ENCODE results near the gene FOXA3. TPM values are rescaled to one million over a fixed set of nuclear protein-coding genes. Genes with fewer than 3 reads are reported as not detected.

The FOXA3 gene
- total RNA-seq, 1 donor from 2014 or later, result 0.59 TPM

DNA sequence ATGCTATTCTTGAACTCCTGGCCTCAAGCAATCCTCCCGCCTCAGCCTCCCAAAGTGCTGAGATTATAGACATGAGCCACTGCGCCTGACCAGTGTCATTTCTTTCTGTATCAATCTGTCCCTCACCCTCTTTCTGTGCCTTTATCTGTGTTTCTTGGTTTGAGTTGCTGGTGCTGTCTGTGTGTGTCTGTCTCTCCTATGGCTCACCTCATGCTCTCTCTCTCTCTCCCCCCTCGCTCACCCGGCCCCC is 12.0 kb downstream of the FOXA3 start:
- Histone ChIP-seq H3K4me1 (ENCODE audit: insufficient read depth, low read length) (peaks cover 11% of the 10 kb centered on the region), H3K36me3 (ENCODE audit: insufficient read depth, low read length) (no peaks in the 10 kb centered on the region), H3K4me2 (ENCODE audit: low read length) (peak overlapping the region; percentile 76), H3K27me3 (ENCODE audit: insufficient read depth, low read length) (no peaks in the 10 kb centered on the region), H3K4me3 (ENCODE audit: insufficient read depth, low read depth, low read length) (no peak overlapping the region), H3K9ac (ENCODE audit: low read length) (peak overlapping the region; percentile 69), H3K27ac (ENCODE audit: low read depth, low read length) (no peak overlapping the region), H3K79me2 (ENCODE audit: insufficient read depth, low read length) (no peaks in the 10 kb centered on the region), H4K20me1 (ENCODE audit: insufficient read depth, low read length) (no peaks in the 10 kb centered on the region), H2AFZ (ENCODE audit: low read depth, low read length) (peak overlapping the region; percentile 83), H3K9me3 (ENCODE audit: insufficient read depth, low read depth, low read length) (no peaks in the 10 kb centered on the region)
- Mint-ChIP-seq H3K27ac (ENCODE audit: unreplicated experiment) (peak overlapping the region; percentile 12), H3K27me3 (ENCODE audit: low read depth, unreplicated experiment) (peaks cover 2% of the 10 kb centered on the region), H3K9me3 (ENCODE audit: unreplicated experiment) (no peaks in the 10 kb centered on the region), H3K4me1 (ENCODE audit: low read depth, unreplicated experiment) (peaks cover 7% of the 10 kb centered on the region), H3K4me3 (ENCODE audit: unreplicated experiment) (peak overlapping the region; percentile 64), H3K36me3 (ENCODE audit: low read depth, unreplicated experiment) (peaks cover 2% of the 10 kb centered on the region)
- TF ChIP-seq, protein P1, sequence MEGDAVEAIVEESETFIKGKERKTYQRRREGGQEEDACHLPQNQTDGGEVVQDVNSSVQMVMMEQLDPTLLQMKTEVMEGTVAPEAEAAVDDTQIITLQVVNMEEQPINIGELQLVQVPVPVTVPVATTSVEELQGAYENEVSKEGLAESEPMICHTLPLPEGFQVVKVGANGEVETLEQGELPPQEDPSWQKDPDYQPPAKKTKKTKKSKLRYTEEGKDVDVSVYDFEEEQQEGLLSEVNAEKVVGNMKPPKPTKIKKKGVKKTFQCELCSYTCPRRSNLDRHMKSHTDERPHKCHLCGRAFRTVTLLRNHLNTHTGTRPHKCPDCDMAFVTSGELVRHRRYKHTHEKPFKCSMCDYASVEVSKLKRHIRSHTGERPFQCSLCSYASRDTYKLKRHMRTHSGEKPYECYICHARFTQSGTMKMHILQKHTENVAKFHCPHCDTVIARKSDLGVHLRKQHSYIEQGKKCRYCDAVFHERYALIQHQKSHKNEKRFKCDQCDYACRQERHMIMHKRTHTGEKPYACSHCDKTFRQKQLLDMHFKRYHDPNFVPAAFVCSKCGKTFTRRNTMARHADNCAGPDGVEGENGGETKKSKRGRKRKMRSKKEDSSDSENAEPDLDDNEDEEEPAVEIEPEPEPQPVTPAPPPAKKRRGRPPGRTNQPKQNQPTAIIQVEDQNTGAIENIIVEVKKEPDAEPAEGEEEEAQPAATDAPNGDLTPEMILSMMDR (IDR thresholded peaks at IDR 0.05; ENCODE audit: insufficient read depth, low read depth, low read length), result no peak
- no peak for TF ChIP-seq EZH2 (IDR thresholded peaks at IDR 0.05; ENCODE audit: insufficient read depth, low read length)
- DNase-seq (ENCODE audit: low read depth) (no peak), FAIRE-seq (no peak)

GRCh38 chr19:45876411-45877197 is 12.5 kb downstream of the FOXA3 start:
- H3K36me3 ChIP-seq (ENCODE audit: insufficient read depth, low read length), result no peaks in the 10 kb centered on the region
- H3K4me3 Mint-ChIP-seq (ENCODE audit: unreplicated experiment), result peak overlapping the region; percentile 64
- H3K27me3 ChIP-seq (ENCODE audit: insufficient read depth, low read length), result no peaks in the 10 kb centered on the region
- peak overlapping the region; percentile 69 for H3K9ac ChIP-seq (ENCODE audit: low read length)
- no peak overlapping the region for H3K27ac ChIP-seq (ENCODE audit: low read depth, low read length)
- H3K4me1 Mint-ChIP-seq (ENCODE audit: low read depth, unreplicated experiment), result peaks cover 9% of the 10 kb centered on the region
- peak overlapping the region; percentile 83 for H2AFZ ChIP-seq (ENCODE audit: low read depth, low read length)
- no peaks in the 10 kb centered on the region for H3K9me3 Mint-ChIP-seq (ENCODE audit: unreplicated experiment)
- H3K9me3 ChIP-seq (ENCODE audit: insufficient read depth, low read depth, low read length), result no peaks in the 10 kb centered on the region
- H3K79me2 ChIP-seq (ENCODE audit: insufficient read depth, low read length), result no peaks in the 10 kb centered on the region
- DNase-seq (ENCODE audit: low read depth) (peak; percentile 17), FAIRE-seq (no peak)
- peaks cover 2% of the 10 kb centered on the region for H4K20me1 ChIP-seq (ENCODE audit: insufficient read depth, low read length)
- peaks cover 2% of the 10 kb centered on the region for H3K27me3 Mint-ChIP-seq (ENCODE audit: low read depth, unreplicated experiment)
- peaks cover 2% of the 10 kb centered on the region for H3K36me3 Mint-ChIP-seq (ENCODE audit: low read depth, unreplicated experiment)
- peak overlapping the region; percentile 12 for H3K27ac Mint-ChIP-seq (ENCODE audit: unreplicated experiment)
- peaks cover 11% of the 10 kb centered on the region for H3K4me1 ChIP-seq (ENCODE audit: insufficient read depth, low read length)
- H3K4me2 ChIP-seq (ENCODE audit: low read length), result peak overlapping the region; percentile 76
- TF ChIP-seq EZH2 (IDR thresholded peaks at IDR 0.05; ENCODE audit: insufficient read depth, low read length), result no peak
- TF ChIP-seq, protein P1 (IDR thresholded peaks at IDR 0.05; ENCODE audit: insufficient read depth, low read depth, low read length), result no peak
- H3K4me3 ChIP-seq (ENCODE audit: insufficient read depth, low read depth, low read length), result no peak overlapping the region
